A673 (cell line): Measurements from ENCODE around the gene INTS1.

ENCODE experiments used
- EZH2 ChIP-seq: fragments of 200-600 bp; sonication (generic); IDR thresholded peaks from 2 replicates; pipeline ENCODE4 v1.6.1; 2017; ENCODE audit warnings: borderline replicate concordance, low read depth, mild to moderate bottlenecking, mixed read lengths, antibody characterized with exemption, low read length; ENCODE audit not compliant: poor library complexity, severe bottlenecking
- TF ChIP-seq, protein P1 (sequence below): fragments of 300-800, 200-600 bp; sonication (generic); conservative IDR thresholded peaks from 2 replicates; pipeline ENCODE4 v1.5.1; 2017; ENCODE audit warnings: low read depth, mild to moderate bottlenecking, antibody characterized with exemption, low read length, moderate library complexity, mixed read lengths

DNA sequence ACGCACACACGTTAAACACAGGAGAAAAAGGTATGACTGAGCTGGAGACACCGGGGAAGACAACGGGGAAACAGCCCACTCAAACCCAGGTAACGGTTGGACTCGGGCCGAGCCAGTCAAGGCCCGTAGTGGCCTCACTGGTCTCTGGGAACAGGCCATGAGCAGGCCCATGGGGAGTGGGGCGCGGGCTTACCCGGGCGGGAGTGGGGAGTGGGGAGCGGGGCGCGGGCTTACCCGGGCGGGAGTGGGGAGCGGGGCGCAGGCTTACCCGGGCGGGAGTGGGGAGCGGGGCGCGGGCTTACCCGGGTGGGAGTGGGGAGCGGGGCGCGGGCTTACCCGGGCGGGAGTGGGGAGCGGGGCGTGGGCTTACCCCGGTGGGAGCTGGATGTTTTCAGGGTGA is 11.5 kb downstream of the INTS1 start:
- TF ChIP-seq, protein P1, sequence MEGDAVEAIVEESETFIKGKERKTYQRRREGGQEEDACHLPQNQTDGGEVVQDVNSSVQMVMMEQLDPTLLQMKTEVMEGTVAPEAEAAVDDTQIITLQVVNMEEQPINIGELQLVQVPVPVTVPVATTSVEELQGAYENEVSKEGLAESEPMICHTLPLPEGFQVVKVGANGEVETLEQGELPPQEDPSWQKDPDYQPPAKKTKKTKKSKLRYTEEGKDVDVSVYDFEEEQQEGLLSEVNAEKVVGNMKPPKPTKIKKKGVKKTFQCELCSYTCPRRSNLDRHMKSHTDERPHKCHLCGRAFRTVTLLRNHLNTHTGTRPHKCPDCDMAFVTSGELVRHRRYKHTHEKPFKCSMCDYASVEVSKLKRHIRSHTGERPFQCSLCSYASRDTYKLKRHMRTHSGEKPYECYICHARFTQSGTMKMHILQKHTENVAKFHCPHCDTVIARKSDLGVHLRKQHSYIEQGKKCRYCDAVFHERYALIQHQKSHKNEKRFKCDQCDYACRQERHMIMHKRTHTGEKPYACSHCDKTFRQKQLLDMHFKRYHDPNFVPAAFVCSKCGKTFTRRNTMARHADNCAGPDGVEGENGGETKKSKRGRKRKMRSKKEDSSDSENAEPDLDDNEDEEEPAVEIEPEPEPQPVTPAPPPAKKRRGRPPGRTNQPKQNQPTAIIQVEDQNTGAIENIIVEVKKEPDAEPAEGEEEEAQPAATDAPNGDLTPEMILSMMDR, result no peak
- no peak for TF ChIP-seq EZH2
